Amniotic epithelial cell (primary cell): Measurements from ENCODE around the gene BRSK2.

Experiments
- DNase-seq: peaks from one replicate; pipeline ENCODE4 v3.0.0-alpha.2; 2010; ENCODE audit warnings: low read depth

BRSK2 gene

DNA sequence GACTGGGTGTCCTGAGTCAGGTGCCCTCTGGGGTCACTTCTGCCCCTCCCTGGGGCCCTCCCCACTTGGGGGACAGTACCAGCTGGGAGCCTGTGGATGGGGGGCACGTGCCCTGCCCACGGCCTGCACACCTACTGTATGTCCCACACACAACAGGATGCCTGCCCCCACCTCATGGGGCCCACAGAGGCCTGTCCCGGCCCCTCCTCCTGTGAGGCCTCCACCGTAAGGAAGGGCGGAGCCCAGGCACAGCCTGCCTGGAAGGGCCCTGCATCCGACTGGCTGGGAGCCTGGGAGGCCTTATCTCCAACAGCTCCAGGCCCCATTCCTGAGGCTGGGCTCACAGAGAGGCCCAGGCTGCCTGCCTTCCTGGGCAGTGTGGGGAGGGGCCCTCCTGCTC lies 47.8 kb downstream of the BRSK2 start:
- DNase-seq = peak; percentile 86

DNA sequence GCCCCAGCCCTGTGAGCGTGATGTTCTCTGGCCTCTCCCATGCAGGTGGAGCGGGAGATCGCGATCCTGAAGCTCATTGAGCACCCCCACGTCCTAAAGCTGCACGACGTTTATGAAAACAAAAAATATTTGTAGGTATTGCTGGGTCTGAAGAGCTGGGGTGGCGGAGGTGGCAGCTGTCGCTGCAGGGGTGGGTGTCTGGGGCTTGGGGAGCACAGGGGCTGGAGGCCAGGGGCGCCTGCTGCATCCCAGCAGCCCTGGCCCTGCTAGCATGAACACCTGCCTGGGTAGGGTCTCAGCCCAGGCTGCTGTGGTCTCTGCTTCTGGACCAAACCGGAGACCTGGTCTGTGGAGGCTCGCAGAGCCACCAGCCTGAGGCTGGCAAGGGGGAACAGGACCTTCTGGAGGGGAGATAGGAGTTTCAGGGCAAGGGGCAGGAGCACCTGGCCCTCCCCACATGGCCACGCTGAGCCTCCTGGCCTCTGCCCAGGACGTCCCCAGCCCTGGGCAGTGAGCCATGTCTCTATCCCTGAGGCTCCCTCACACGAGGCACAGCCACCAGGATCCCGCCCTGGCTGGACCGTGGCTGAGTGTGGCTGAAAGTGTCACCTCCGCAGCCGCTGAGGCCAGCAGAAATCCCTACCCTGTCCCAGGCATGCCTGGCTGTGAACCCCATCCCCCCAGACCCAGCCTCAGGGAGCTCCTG lies 48.7 kb downstream of the BRSK2 start:
- DNase-seq = no peak

DNA sequence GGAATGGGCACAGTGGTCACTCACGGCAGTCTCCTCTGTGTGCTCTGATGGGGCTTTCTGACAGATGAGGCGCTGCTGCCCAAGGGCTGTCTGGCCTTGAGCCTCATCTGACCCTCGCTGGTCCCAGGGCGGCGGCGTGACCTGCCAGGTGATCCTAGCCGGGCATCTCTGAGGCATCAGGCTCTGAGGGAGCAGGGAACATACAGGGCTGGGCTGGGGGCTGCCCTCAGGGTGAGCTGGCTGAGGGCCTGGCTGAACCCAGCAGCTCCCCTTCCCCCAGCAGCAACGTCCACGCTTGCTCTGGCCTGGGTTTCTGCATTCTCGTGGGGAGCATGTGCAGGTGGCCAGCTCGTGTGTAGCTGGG lies 49.2 kb downstream of the BRSK2 start:
- DNase-seq = no peak

DNA sequence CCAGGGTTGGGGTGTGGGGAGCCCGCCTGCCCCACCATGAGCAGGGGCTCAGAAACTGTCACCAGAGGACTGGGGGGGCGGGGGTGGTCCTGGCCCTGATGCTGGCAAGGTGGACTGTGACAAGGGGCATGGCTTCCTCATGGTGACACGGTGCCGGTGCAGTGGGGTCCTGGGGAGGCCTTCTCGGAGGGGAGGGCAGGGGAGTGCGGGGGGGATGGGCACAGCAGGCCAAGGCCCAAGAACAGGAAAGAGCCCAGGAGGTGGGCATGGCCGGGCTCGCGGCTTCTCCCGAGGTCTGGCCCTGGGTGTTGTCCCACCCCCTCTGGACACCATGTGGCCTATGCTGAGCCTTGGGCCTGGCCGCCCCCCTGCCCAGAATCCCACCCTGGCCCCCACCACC lies 49.6 kb downstream of the BRSK2 start:
- no peak for DNase-seq

DNA sequence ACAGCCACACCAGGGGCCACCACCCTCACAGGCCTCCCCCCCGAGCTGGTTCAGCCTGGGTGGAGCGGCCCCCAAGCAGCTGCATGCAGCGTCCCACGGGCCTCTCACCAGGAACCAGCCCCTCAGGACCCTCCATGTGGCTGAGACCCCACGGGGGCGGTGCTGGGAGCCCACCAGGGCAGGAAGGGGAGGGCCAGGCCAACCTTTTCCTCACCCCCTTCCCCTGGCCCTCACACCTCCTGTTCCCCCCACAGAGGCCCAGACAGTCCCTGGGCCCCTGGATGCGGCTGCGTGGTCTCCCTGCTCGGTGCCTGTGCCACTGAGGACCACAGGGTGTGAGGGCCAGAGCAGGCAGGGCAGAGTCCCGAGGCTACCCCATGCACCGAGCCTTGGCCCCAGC lies 50.3 kb downstream of the BRSK2 start:
- no peak for DNase-seq

DNA sequence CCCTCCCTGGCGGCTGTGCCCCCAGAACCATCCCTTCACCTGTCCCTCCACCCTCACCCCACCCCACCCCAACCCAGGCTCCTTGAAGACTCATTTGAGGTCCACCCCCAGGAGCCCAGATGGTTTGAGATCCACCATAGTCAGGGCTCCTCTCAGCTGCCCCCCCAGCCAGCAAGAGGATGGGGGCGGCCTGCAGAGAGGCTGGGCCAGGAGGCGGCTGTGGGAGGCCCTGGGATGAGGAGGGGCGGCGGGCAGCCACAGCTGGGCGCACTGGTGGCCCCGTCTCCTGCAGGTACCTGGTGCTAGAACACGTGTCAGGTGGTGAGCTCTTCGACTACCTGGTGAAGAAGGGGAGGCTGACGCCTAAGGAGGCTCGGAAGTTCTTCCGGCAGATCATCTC lies 50.8 kb downstream of the BRSK2 start:
- DNase-seq = no peak

DNA sequence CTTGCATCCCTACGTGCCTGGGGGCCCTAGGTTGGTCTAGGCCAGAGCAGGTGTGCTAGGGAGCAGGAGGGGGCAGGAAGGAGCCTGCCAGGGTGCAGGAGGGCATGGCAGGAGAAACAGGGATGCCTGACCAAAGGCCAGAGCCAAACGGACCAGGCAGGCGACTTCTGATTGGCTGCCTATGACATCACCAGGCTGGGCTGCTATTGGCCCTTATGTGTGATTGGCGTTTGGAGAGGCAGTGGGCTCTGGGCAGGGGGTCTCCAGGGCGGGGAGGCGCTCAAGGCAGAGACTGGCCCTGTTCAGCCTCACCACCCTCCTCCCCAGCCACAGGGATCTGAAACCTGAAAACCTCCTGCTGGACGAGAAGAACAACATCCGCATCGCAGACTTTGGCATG lies 52.4 kb downstream of the BRSK2 start:
- DNase-seq = no peak

DNA sequence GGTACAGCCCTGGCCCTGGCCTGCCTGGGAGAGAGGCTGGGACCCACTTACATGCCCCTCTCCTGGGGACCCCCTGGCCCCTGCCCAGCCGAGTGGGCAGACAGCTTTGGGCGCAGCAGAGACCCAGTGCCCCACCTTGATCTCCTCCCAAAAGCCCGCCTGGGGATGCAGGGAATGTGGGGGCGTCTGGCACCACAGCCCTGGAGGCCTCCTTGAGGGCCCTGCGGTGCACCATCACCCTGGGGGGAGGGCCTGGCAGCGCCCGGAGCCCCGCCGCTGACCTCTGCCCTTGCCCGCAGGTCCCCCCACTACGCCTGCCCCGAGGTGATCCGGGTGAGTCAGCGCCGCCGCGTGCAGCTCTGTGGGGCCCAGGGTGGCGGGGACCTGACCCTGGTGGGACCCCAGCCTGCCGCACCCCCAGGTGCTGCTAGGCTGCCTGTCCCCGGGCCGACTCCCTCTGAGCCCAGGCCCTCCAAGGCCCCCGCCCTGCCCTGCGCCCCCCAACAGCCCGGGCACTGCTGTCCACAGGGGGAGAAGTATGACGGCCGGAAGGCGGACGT lies 53.2 kb downstream of the BRSK2 start:
- no peak for DNase-seq

DNA sequence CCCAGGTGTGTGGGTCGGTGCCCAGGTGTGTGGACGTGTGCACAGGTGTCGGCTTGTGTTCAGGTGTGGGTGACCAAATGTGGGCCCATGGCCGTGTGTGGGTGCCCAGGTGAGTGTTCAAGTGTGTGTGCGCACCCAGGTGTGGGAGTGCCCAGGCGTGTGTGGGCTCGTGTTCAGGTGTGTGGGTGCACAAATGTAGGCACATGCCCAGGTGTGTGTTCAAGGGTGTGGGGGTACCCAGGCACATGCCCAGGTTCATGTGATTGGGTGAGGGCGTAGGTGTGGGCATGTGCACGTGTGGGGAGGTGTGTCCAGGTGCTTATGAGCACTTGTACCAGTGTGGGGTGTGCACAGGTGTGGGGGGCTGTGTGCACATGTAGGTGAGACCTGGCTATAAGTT lies 54.0 kb downstream of the BRSK2 start:
- DNase-seq = no peak

DNA sequence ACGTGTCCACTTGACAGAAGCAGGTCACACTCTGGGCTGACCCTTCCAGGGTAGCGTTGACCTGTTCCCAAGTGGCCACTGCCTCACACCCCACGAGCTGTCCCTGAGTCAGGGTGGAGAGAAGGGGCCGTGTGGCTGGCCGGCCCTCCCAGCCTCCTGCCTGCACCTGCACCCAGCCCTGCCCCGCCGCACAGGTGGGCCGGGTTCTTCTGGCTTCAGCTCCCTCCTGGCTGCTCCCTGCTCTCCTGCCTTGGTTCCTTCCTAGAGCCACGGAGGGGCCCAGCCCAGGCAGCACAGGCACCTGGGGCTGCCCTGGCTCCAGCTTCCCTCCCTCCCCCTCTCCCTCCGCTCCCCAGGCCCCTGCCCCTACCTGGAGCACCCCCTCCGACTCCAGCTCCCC lies 54.6 kb downstream of the BRSK2 start:
- no peak for DNase-seq

DNA sequence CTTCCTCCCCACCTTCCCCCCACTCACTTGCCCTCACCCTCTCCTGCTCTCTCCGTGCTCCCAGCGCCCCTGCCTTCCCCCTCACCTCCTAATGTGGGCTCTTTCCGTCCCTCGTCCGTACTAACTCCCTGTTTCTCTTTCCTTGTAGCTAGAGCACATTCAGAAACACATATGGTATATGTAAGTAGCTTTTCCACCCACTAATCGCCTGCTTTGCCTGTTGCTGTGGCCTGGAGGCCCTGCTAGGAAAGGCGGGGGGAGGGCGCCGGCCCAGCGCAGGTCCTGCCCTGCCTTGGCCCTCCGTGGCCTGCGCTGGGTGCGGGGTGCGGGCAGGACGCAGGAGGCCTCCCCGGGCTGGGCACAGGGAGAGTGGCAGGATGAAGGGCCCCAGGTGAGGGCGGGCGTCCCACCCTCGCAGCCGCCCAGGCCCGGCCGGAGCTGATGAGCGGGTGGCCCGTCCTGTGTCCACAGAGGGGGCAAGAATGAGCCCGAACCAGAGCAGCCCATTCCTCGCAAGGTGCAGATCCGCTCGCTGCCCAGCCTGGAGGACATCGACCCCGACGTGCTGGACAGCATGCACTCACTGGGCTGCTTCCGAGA lies 55.2 kb downstream of the BRSK2 start:
- DNase-seq = no peak

DNA sequence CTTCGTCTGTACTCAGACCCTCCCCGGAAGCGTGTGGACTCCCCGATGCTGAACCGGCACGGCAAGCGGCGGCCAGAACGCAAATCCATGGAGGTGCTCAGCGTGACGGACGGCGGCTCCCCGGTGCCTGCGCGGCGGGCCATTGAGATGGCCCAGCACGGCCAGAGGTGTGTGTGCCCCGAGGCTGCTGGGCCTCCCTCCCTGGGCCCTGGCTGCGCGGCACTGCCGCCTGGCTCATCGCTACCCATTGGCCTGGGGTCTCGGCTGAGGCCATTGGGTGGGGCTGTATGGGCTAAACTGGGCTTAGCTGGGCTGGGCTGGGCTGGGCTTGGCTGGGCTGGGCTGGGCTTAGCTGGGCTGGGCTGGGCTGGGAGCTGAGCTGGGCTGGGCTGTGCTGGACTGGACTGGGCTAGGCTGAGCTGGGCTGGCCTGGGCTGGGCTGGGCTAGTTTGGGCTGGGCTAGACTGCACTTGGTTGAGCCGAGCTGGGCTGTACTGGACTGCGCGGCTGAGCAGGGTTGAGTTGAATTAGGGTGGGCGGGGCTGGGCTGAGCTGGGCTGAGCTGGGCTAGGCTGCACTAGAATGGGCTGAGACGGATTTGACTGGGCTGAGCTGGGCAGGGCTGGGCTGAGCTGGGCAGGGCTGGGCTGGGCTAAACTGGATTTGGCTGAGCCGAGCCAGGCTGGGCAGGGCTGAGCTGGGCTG lies 56.2 kb downstream of the BRSK2 start:
- no peak for DNase-seq

DNA sequence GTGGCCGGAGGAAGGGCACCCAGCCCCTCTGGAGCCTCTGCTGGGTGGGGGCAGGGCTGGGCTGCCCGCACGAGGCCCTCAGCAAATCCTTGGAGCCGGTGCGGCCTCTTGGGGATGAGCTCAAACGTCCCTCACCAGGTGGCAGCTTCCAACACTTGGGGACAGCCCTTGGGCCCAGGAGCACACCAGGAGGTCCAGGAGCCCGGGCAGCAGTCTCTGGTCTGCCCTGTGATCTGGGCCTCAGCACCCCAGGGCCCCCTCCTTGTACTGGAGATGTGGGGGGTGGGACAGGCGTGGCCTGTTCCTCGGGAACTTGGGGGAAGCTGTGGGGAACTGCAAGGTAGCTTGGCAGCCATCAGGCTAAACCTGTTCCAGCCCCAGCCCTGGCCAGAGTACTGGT lies 56.9 kb downstream of the BRSK2 start:
- DNase-seq = no peak

DNA sequence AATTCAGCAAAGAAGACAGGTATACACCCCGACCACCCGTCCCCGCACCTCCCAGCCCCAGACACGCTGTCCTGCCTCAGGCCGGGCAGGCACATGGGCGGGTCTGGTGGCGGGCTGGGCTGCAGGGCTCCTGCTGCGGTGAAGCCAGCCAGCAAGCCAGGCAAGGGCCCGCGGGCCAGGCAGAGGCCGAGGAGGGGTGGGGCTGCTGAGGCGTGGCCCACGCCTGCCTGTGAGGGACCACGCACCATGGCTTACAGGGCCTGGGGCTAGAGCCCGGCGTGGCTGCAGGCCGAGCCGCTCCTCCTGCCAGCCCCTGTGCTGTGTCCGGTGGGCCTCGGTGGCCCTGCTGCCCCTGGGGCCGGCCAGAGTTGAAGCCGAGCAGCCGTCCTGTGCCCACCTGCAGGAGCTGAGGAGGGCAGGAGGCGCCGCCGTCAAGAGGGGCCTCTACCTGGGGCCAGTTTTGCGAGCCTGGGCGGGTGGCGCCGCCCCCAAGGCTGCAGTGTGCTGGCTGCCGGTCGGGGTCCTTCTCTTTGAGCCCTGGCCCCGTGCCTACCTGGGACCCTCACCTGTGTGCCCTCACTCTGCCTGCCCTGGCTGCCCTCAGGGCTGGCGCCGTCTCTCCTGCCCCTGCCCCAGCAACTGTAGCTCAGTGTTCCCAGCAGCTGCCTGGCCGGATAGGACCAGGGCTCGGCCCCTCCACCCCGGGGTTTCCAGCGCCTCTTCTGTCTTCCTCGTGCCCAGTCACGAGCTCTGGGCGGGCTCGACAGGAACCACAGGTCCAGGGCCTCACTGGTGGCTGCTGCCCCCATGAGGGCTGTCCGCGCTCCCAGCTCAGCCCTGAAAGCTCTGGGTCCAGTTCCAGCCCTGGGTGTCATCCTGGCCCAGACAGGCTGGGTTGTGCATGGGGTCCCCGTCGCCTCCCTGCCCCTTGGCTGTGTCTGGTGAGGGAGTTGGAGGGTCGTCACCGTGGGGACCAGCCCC lies 58.4 kb downstream of the BRSK2 start:
- no peak for DNase-seq

DNA sequence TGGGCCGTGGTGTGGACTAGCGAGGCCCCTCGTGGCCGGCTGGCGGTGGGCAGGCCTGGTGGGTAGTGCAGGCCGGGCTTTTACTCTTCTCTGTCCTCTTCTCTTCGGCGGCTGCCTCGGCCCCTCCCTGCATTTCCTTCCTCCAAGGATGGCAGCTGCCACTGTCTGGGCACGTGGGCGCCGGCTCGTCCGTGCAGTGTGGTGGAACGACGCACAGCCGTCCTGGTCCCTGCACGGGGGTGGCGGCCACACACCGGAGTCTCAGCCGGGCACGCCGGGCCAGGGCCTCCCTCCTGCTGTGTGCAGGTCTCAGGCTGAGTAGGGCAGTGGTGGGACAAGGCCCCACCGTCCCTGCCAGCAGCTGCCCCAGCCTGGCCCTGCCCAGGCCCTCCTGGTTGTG lies 59.1 kb downstream of the BRSK2 start:
- DNase-seq = no peak

DNA sequence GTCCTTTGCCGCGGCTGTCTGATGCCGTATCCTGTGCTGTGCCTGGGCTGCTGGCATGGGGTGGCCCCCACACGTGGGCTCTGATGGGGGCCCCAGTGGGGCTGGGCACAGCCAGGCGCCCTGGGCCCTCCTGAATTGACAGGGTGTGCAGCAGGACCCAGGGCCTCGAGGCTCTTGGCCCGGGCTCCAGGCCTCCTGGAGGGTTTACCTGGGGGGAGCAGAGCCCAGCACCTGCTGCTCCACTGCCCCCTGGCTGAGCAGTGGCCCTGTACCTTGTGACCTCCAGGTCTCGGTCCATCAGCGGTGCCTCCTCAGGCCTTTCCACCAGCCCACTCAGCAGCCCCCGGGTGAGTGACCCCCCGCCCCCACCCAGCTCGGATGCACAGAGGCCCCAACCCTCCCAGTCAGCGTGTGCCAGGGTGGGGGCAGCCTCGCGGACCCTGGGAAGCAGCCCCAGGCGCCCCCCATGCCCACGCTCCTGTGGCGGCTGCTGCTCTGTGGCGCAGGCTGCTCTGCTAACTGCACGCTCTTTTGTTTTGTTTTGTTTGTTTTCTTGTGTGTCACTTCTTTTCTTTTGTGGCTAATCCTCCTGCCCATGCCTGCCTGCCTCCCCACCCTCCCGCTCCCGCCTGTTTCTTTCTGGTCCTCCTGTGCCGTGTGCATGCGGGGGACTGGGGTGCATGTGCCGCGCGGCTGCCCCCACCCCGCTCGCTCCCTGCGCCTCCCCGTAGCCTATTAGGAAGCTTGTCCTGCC lies 59.9 kb downstream of the BRSK2 start:
- no peak for DNase-seq

DNA sequence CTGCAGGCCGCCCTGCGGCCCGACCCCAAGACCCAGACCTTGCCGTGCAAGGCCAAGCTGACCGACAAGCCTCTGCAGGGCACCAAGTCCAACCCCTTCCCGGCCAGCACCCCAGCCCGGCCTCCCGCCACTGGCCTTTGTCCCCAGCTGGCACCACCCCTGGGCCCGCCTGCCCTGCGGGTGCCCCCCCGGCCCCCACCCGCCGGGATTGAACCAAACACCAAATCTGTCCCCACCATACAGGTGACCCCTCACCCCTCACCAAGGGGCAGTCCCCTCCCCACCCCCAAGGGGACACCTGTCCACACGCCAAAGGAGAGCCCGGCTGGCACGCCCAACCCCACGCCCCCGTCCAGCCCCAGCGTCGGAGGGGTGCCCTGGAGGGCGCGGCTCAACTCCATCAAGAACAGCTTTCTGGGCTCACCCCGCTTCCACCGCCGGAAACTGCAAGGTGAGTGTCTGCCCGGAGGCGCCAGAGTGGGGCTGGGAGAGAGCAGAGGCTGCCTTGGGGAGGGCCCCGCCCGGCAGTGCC lies 60.7 kb downstream of the BRSK2 start:
- no peak for DNase-seq

DNA sequence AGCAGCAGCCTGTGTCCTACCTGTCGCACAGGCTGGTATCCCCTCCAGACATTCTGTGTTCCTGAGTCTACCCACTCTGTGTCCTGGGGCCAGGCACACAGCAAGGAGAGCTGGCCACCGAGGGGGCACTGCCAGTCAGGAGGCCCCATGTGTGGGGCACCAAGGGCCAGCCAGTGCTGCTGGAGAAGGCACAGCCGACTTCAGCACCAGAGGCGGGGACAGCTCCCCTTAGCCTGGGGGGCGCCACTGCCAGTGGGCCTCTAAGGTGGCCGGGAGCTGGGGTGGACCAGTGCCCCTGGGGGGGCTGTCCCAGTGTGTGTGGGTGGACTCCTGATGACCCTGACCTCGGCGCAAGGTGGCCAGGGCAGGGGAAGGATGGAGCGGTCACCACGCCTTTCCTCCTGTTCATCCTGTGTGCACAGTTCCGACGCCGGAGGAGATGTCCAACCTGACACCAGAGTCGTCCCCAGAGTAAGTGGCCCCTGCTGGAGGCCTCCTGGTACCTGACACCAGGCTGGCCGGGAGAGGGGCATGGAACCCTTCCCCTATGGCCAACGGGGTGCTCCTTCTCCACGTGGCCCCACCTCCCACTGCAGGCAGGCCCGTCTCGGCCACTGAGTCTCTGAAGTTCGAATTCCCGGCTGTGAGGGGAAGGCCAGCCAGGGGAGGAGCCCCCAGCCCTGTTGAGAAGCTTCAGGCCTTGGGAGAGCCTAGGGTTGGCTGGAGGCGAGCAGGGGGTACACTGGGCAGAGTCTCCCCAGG lies 61.4 kb downstream of the BRSK2 start:
- DNase-seq = no peak

DNA sequence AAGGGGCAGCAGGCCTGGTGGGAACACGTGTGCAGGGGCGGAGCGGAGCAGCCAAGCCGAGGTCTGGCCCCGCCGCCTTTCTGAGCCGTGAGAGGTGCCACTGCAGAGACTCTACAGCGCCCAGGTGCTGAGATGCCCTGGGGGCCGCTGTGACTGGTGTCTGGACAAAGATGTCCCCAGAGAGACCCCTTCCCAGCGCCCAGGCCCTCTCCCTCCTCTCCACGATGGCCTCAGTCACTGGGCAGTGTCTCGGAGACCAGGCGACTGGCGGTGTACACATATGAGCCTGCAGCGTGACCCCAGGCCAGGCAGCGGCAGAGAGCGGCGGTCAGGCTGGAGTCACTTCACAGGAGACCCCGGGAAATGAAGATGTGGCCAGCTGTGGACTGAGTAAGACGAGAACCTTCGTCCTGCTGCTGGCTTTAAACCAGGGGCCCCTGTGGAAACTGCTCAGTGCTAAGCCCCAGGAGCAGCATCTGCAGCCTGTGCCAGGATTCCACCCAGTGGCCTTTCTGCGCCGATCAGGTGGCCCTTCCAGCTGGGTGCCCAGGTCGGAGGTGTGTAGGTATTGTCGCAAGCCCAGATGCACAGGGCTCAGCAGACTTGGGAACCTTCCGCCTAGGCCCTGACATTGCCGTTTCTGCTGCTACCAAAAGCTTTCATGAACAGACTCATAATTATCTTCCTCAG lies 62.2 kb downstream of the BRSK2 start:
- no peak for DNase-seq

DNA sequence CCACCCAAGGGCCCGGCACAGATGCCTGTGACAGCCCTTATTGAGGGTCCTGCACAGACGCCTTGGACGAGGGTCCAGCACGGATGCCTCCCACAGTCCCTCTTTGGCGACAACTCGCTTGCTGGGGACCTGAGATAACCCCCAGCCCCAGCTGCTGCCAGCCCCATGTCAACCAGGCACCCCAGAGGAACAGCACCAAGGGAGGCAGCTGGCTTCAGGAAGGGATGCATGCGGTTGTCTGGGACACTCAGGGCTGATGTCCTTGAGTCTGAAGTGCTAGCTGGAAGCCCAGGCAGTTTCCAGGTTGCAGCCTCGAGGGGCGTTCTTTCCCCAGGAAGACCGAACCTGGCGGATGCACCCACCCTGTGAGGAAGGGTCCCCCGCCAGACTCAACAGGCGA lies 63.0 kb downstream of the BRSK2 start:
- DNase-seq = no peak
